Measurements from ENCODE around the gene SDC1. TPM values are rescaled to one million over a fixed set of nuclear protein-coding genes. Genes with fewer than 3 reads are reported as not detected.
"Not testable (repeated sequence)": the region's sequence is repeated elsewhere in the genome, so short reads cannot be mapped to it uniquely, and the experiment has no call there.

The SDC1 gene
- polyA plus RNA-seq, 3 donors: not detected

GRCh38 chr2:20242727-20243377 lies 17.9 kb upstream of the SDC1 start:
- H3K4me3 Mint-ChIP-seq: no peak overlapping the region
- no peak overlapping the region for H3K9ac ChIP-seq (ENCODE audit: insufficient read depth, low read length, poor library complexity, severe bottlenecking)
- H4K20me1 ChIP-seq (ENCODE audit: insufficient read depth, low read length): no peaks in the 10 kb centered on the region
- H3K4me1 Mint-ChIP-seq: peaks cover 4% of the 10 kb centered on the region
- H2AFZ ChIP-seq (ENCODE audit: insufficient read depth, low read depth, low read length, poor library complexity, severe bottlenecking): no peak overlapping the region
- TF ChIP-seq CTCF (IDR thresholded peaks at IDR 0.05): no peak
- H3K36me3 ChIP-seq (replicated peaks in 1 of 2; ENCODE audit: control insufficient read depth in 1 of 2, insufficient read depth in 2 of 2, low read length in 2 of 2): peaks cover 9 to 11% of the 10 kb centered on the region in 2 donors
- peaks cover 2 to 14% (median 13%) of the 10 kb centered on the region in 3 donors for H3K27me3 Mint-ChIP-seq (ENCODE audit: low read depth in 3 of 3)
- 74% methylated on average over 2 of the region's 9 CpGs for WGBS (ENCODE audit: insufficient coverage)
- H3K4me2 ChIP-seq (replicated peaks; ENCODE audit: extremely low read depth, low read length, poor library complexity, severe bottlenecking): no peak overlapping the region
- H3K9me3 ChIP-seq (replicated peaks in 1 of 2; ENCODE audit: control insufficient read depth in 1 of 2, insufficient read depth in 1 of 2, low read length in 2 of 2): peaks cover 0 to 4% of the 10 kb centered on the region in 2 donors
- H3K79me2 ChIP-seq (ENCODE audit: insufficient read depth, low read length): no peaks in the 10 kb centered on the region
- no peak overlapping the region for H3K4me3 ChIP-seq (replicated peaks in 1 of 3; ENCODE audit: low read depth in 2 of 3, low read length in 3 of 3)
- no peak overlapping the region for H3K27ac ChIP-seq (ENCODE audit: low read depth in 1 of 2, low read length in 2 of 2)
- H3K27me3 ChIP-seq (ENCODE audit: control insufficient read depth in 2 of 2, insufficient read depth in 2 of 2, low read length in 2 of 2): no peaks in the 10 kb centered on the region
- peaks cover 0 to 7% (median 6%) of the 10 kb centered on the region in 7 donors for H3K9me3 Mint-ChIP-seq
- intact Hi-C loops (cut with micrococcal nuclease): no loop called here
- DNase-seq: no peak
- H3K36me3 Mint-ChIP-seq: peaks cover 7 to 15% of the 10 kb centered on the region in 2 donors
- H3K27ac Mint-ChIP-seq: no peak overlapping the region
- peaks cover 3 to 5% of the 10 kb centered on the region in 2 donors for H3K4me1 ChIP-seq (ENCODE audit: control insufficient read depth in 1 of 2, insufficient read depth in 2 of 2, low read length in 2 of 2)

- Histone ChIP-seq H3K27me3 (ENCODE audit: control insufficient read depth in 2 of 2, insufficient read depth in 2 of 2, low read length in 2 of 2) (no peaks in the 10 kb centered on the region), H3K36me3 (replicated peaks in 1 of 2; ENCODE audit: control insufficient read depth in 1 of 2, insufficient read depth in 2 of 2, low read length in 2 of 2) (peaks cover 3 to 4% of the 10 kb centered on the region in 2 donors), H3K79me2 (ENCODE audit: insufficient read depth, low read length) (no peaks in the 10 kb centered on the region), H3K4me3 (replicated peaks in 1 of 3; ENCODE audit: low read depth in 2 of 3, low read length in 3 of 3) (peak overlapping the region in 1 of 3 experiments; percentile 24), H3K4me1 (ENCODE audit: control insufficient read depth in 1 of 2, insufficient read depth in 2 of 2, low read length in 2 of 2) (peaks cover 3 to 5% of the 10 kb centered on the region in 2 donors), H3K4me2 (replicated peaks; ENCODE audit: extremely low read depth, low read length, poor library complexity, severe bottlenecking) (peak overlapping the region; percentile 45), H3K9ac (ENCODE audit: insufficient read depth, low read length, poor library complexity, severe bottlenecking) (no peak overlapping the region), H3K9me3 (replicated peaks in 1 of 2; ENCODE audit: control insufficient read depth in 1 of 2, insufficient read depth in 1 of 2, low read length in 2 of 2) (peaks cover 0 to 4% of the 10 kb centered on the region in 2 donors), H4K20me1 (ENCODE audit: insufficient read depth, low read length) (no peaks in the 10 kb centered on the region), H3K27ac (ENCODE audit: low read depth in 1 of 2, low read length in 2 of 2) (no peak overlapping the region), H2AFZ (ENCODE audit: insufficient read depth, low read depth, low read length, poor library complexity, severe bottlenecking) (no peak overlapping the region)
- Mint-ChIP-seq H3K27ac (peak overlapping the region in 1 of 7 donors; percentile 31), H3K4me1 (peaks cover 4% of the 10 kb centered on the region), H3K36me3 (peaks cover 0 to 8% of the 10 kb centered on the region in 2 donors), H3K9me3 (peaks cover 0 to 13% (median 9%) of the 10 kb centered on the region in 7 donors), H3K4me3 (peak overlapping the region; percentile 17 to 85), H3K27me3 (ENCODE audit: low read depth in 3 of 3) (peaks cover 7 to 18% (median 14%) of the 10 kb centered on the region in 3 donors)
- peak in 1 of 3 donors; percentile 14 for DNase-seq
- WGBS (ENCODE audit: insufficient coverage): 61% methylated on average over 22 of the region's 43 CpGs
- intact Hi-C loops (cut with micrococcal nuclease): no loop called here
- TF ChIP-seq CTCF (IDR thresholded peaks at IDR 0.05): peak; percentile 77
Observed at GRCh38 chr2:20241973-20242726, 17.2 kb upstream of the SDC1 start.

GRCh38 chr2:20240291-20240690 lies 15.4 kb upstream of the SDC1 start:
- Mint-ChIP-seq H3K9me3 (peaks cover 0 to 13% (median 9%) of the 10 kb centered on the region in 7 donors), H3K27me3 (ENCODE audit: low read depth in 3 of 3) (peaks cover 9 to 23% (median 14%) of the 10 kb centered on the region in 3 donors)
- intact Hi-C loops (cut with micrococcal nuclease); H3K36me3 Mint-ChIP-seq; H3K4me1 ChIP-seq (ENCODE audit: control insufficient read depth in 1 of 2, insufficient read depth in 2 of 2, low read length in 2 of 2); H3K9me3 ChIP-seq (replicated peaks in 1 of 2; ENCODE audit: control insufficient read depth in 1 of 2, insufficient read depth in 1 of 2, low read length in 2 of 2); H3K79me2 ChIP-seq (ENCODE audit: insufficient read depth, low read length); H3K4me3 Mint-ChIP-seq; H3K4me3 ChIP-seq (replicated peaks in 1 of 3; ENCODE audit: low read depth in 2 of 3, low read length in 3 of 3); H3K4me2 ChIP-seq (replicated peaks; ENCODE audit: extremely low read depth, low read length, poor library complexity, severe bottlenecking); H3K27ac Mint-ChIP-seq; H2AFZ ChIP-seq (ENCODE audit: insufficient read depth, low read depth, low read length, poor library complexity, severe bottlenecking); DNase-seq; H3K27ac ChIP-seq (ENCODE audit: low read depth in 1 of 2, low read length in 2 of 2); H3K4me1 Mint-ChIP-seq; H3K9ac ChIP-seq (ENCODE audit: insufficient read depth, low read length, poor library complexity, severe bottlenecking); H3K27me3 ChIP-seq (ENCODE audit: control insufficient read depth in 2 of 2, insufficient read depth in 2 of 2, low read length in 2 of 2); H3K36me3 ChIP-seq (replicated peaks in 1 of 2; ENCODE audit: control insufficient read depth in 1 of 2, insufficient read depth in 2 of 2, low read length in 2 of 2); H4K20me1 ChIP-seq (ENCODE audit: insufficient read depth, low read length): not testable (repeated sequence)
- 100% methylated on average over 3 of the region's 6 CpGs for WGBS (ENCODE audit: insufficient coverage)

All from CD14-positive monocyte (primary cell).